SK-N-SH (cell line): ENCODE measurements around the gene PLEKHG2. TPM values are rescaled to one million over a fixed set of nuclear protein-coding genes. Genes with fewer than 3 reads are reported as not detected.

Experiments
- CTCF ChIA-PET: fragments of 300-600, 350-600 bp; formaldehyde crosslinking; extraction: SDS; loops from one replicate; lab custom pipeline; 2021; lab: Yijun Ruan, JAX
- POLR2A ChIA-PET: fragments of 350-600 bp; sonication (Branson Sonifier 250); formaldehyde crosslinking; extraction: SDS; loops from one replicate; lab custom pipeline; 2020; ENCODE audit warnings: antibody characterized with exemption, inconsistent platforms; lab: Yijun Ruan, JAX
- DNase-seq: peaks from one replicate; pipeline ENCODE4 v3.0.0; 2012
- H2AFZ ChIP-seq: fragments of 200-600 bp; sonication (generic); 2 replicates; pipeline ENCODE4 v1.8.1; 2016; ENCODE audit warnings: antibody characterized with exemption, mild to moderate bottlenecking, low read depth
- H3F3A ChIP-seq: fragments of 200-600 bp; sonication (generic); replicated peaks from 2 replicates; pipeline ENCODE3; 2016; ENCODE audit warnings: antibody characterized with exemption, mild to moderate bottlenecking; ENCODE audit not compliant: insufficient read depth
- H3K27ac ChIP-seq, 2 experiments: fragments of 200-500 bp in 1 of 2; fragments of 200-600 bp in 1 of 2; sonication (Bioruptor generic) in 1 of 2; sonication (generic), shearing (Covaris generic) in 1 of 2; 2 replicates each; pipeline versions ENCODE4 v1.5.1 to v1.6.1; 2014 to 2016; ENCODE audit warnings: low read depth in 2 of 2, inconsistent platforms in 1 of 2, low read length in 1 of 2, mild to moderate bottlenecking in 1 of 2, mixed read lengths in 1 of 2
- H3K27me3 ChIP-seq: fragments of 200-600 bp; sonication (generic), shearing (Covaris generic); 2 replicates; pipeline ENCODE4 v1.6.1; 2016; ENCODE audit warnings: mixed run types; ENCODE audit not compliant: insufficient read depth
- H3K36me3 ChIP-seq, 2 experiments: fragments of 200-500 bp in 1 of 2; fragments of 200-600 bp in 1 of 2; sonication (Bioruptor generic) in 1 of 2; sonication (generic) in 1 of 2; replicated peaks in 1 of 2; 2 replicates each; pipeline versions ENCODE3 to v1.5.1; 2014 to 2016; ENCODE audit warnings: low read length in 1 of 2, mild to moderate bottlenecking in 1 of 2; ENCODE audit not compliant: insufficient read depth in 2 of 2, control insufficient read depth in 1 of 2
- H3K4me1 ChIP-seq, 2 experiments: fragments of 200-500 bp in 1 of 2; fragments of 200-600 bp in 1 of 2; sonication (Bioruptor generic) in 1 of 2; sonication (generic), shearing (Covaris generic) in 1 of 2; 2 replicates each; pipeline versions ENCODE4 v1.5.1 to v1.6.1; 2014 to 2016; ENCODE audit warnings: low read depth in 1 of 2, low read length in 1 of 2, mixed run types in 1 of 2; ENCODE audit not compliant: insufficient read depth in 2 of 2, control insufficient read depth in 1 of 2
- H3K4me2 ChIP-seq: fragments of 200-600 bp; sonication (generic), shearing (Covaris generic); 2 replicates; pipeline ENCODE4 v1.6.1; 2017; ENCODE audit warnings: mixed run types
- H3K4me3 ChIP-seq, 2 experiments: fragments of 200-500 bp in 1 of 2; fragments of 200-600 bp in 1 of 2; sonication (Bioruptor generic) in 1 of 2; sonication (generic), shearing (Covaris generic) in 1 of 2; 2 replicates each; pipeline versions ENCODE4 v1.5.1 to v1.8.1; 2014 to 2016; ENCODE audit warnings: low read depth in 2 of 2, inconsistent platforms in 1 of 2, low read length in 1 of 2, mild to moderate bottlenecking in 1 of 2, mixed read lengths in 1 of 2, moderate library complexity in 1 of 2
- H3K79me2 ChIP-seq: fragments of 200-600 bp; sonication (generic); 2 replicates; pipeline ENCODE4 v1.8.1; 2017; ENCODE audit warnings: mild to moderate bottlenecking; ENCODE audit not compliant: insufficient read depth
- H3K9ac ChIP-seq: fragments of 200-600 bp; sonication (generic); 2 replicates; pipeline ENCODE4 v1.6.1; 2017; ENCODE audit warnings: mixed run types
- H3K9me2 ChIP-seq: fragments of 200-600 bp; sonication (generic); 2 replicates; pipeline ENCODE4 v1.6.1; 2017; ENCODE audit warnings: mixed run types
- H3K9me3 ChIP-seq: fragments of 200-600 bp; sonication (generic); 2 replicates; pipeline ENCODE4 v1.6.1; 2017; ENCODE audit warnings: mixed run types, mild to moderate bottlenecking, moderate library complexity
- H4K20me1 ChIP-seq: fragments of 200-600 bp; sonication (generic); 2 replicates; pipeline ENCODE4 v1.6.1; 2017; ENCODE audit warnings: mild to moderate bottlenecking, mixed run types; ENCODE audit not compliant: insufficient read depth
- FOSL2 ChIP-seq: IDR thresholded peaks from 2 replicates; pipeline ENCODE4 v1.4.0; 2012; ENCODE audit warnings: low read depth, mild to moderate bottlenecking, moderate library complexity, borderline replicate concordance
- GATA2 ChIP-seq: sonication (generic); formaldehyde crosslinking; IDR thresholded peaks from 2 replicates; pipeline ENCODE4 v1.5.0; 2020; ENCODE audit warnings: mild to moderate bottlenecking, missing genetic modification reagents
- JUND ChIP-seq: IDR thresholded peaks from 2 replicates; pipeline ENCODE4 v1.4.0; 2012
- POLR2AphosphoS5 ChIP-seq: IDR thresholded peaks from 2 replicates; pipeline ENCODE4 v1.6.1; 2012; ENCODE audit warnings: low read depth, low read length
- TCF12 ChIP-seq: IDR thresholded peaks from 2 replicates; pipeline ENCODE4 v1.4.0; 2012
- YY1 ChIP-seq: IDR thresholded peaks from 2 replicates; pipeline ENCODE4 v1.4.0; 2012; ENCODE audit warnings: low read depth, mild to moderate bottlenecking
- WGBS: methylation state at CpG from one replicate; pipeline ENCODE4 v1.1.6; 2017; ENCODE audit warnings: low lambda C conversion rate; 5-methylcytosine and 5-hydroxymethylcytosine counted together
- polyA plus RNA-seq, 3 experiments: library from polyadenylated mRNA; depleted of rRNA; stranded (reverse); fragments of >200 nt; gene quantifications; 2 replicates each; pipeline ENCODE4 v1.2.3, GENCODE V29; 2012

Gene PLEKHG2
- polyA plus RNA-seq, 1 of the 3 experiments (the other 2 are of a cell fraction) = 13.6 TPM

DNA sequence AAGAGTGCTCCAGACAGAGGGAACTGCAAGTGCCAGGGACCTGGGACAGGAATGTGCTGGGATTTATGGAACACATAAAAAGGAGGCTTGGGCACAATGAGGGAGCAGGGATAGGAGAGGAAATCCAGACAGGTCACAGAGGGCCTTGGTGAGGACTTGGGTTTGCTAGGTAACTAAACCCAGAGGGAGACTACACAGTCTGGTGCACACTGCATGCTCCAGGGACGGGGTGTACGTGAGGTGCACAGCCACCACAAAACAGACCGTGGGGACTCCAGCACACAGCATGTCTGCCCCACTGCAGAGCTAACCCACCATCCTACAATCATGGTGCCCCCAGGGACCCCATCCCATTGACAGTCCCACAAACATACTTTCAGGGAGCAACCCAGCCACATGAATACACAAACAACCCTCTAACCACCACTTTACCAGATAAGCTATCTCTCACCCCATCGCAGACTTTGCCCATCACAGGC lies 11.4 kb upstream of the PLEKHG2 start:
- Histone ChIP-seq H3K4me1 (peaks cover 19 to 36% of the 10 kb centered on the region in 2 experiments; a peak in 3 of 4 replicates), H3K9me2 (no peaks in the 10 kb centered on the region), H3K9me3 (no peaks in the 10 kb centered on the region), H2AFZ (no peak overlapping the region), H3K36me3 (no peaks in the 10 kb centered on the region), H3K9ac (peak overlapping the region; percentile 97; the same call in 1 of the 2 replicates), H3K4me2 (peak overlapping the region; percentile 98; the same call in 1 of the 2 replicates), H3K79me2 (0 out of 2 replicates have a peak, but pooled peaks cover 4% of the 10 kb centered on the region), H3K27me3 (no peaks in the 10 kb centered on the region), H3K27ac (peak overlapping the region; percentile 31 to 100; a peak in 3 of 4 replicates), H3F3A (peaks cover 50% of the 10 kb centered on the region), H4K20me1 (no peaks in the 10 kb centered on the region), H3K4me3 (no peak overlapping the region)
- POLR2A ChIA-PET = interaction anchor here (1.6 to 2.3 kb wide), 2 partner anchors 10 to 34 kb away, joined by 3 to 11 read pairs; partner anchors contain the start of genes MED29 and PAF1
- peak; percentile 47; the same call in 1 of the 2 replicates for TF ChIP-seq JUND
- TF ChIP-seq GATA2 = no peak
- no peak; the same call in 1 of the 2 replicates for TF ChIP-seq TCF12
- TF ChIP-seq FOSL2 = no peak
- TF ChIP-seq POLR2AphosphoS5 = no peak
- DNase-seq = no peak
- WGBS = 36% methylated on average over 2 of the region's 4 CpGs
- CTCF ChIA-PET = interaction anchor here (2.0 to 6.5 kb wide), 2 partner anchors 10 to 11 kb away, joined by 9 to 106 read pairs; partner anchors contain the start of genes MED29, PAF1 and PLEKHG2

DNA sequence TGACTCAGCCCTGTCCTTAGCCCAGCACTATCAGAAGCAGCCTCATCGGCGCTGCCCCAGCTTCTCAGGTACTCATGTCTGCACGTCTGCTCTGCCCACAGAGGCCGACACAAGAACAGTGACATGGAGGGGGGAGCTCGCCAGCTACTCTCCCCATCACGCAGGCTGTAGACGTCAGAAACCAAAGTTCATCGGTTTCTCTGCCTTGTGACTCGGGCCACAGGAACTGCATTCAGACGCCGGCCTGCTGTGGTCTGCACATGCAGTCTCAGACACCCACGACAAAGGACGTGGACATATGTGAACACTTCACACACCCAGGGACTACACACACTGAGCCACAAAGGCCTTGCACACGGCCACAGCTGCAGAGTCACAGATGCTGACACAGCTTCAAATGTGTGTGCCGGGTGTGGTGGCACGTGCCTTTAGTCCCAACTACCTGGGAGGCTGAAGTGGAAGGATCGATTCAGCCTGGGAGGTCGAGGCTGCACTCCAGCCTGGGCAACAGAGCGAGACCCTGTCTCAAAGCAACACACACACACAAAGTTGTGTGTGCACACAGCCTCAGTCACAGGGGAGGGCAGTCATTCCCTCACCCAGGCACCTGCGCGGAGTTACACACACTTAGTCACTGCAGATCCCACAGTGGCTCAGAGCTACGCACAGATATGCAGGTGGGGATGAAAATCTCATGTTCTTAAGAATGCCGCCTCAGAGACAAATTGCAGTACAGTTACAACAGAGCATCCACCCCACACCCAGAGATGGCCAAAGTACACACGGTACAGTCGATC lies 10.7 kb upstream of the PLEKHG2 start:
- CTCF ChIA-PET = interaction anchor here (0.9 to 6.5 kb wide), 4 partner anchors 10 to 445 kb away, joined by 3 to 106 read pairs (median 6); partner anchors contain the start of genes FBL, MED29, PAF1 and PLEKHG2
- H2AFZ ChIP-seq = peak overlapping the region; percentile 43; the same call in 1 of the 2 replicates

More for the DNA sequence above, 10.7 kb upstream of the PLEKHG2 start:
- TF ChIP-seq YY1 (no peak), GATA2 (no peak)
- Histone ChIP-seq H3F3A (peaks cover 48% of the 10 kb centered on the region), H3K4me2 (peak overlapping the region; percentile 98), H3K79me2 (peaks cover 5% of the 10 kb centered on the region; the same call in 1 of the 2 replicates), H3K4me1 (peaks cover 19 to 36% of the 10 kb centered on the region in 2 experiments; a peak in 3 of 4 replicates), H3K4me3 (peak overlapping the region in 1 of 2 experiments; percentile 41; a peak in 1 of 4 replicates), H3K27ac (peak overlapping the region; percentile 77 to 100), H4K20me1 (no peaks in the 10 kb centered on the region; the same call in 1 of the 2 replicates), H3K9ac (peak overlapping the region; percentile 97), H3K9me2 (no peaks in the 10 kb centered on the region), H3K27me3 (no peaks in the 10 kb centered on the region), H3K9me3 (no peaks in the 10 kb centered on the region), H3K36me3 (no peaks in the 10 kb centered on the region)
- 49% methylated on average over 16 of the region's 25 CpGs for WGBS
- DNase-seq = no peak
- POLR2A ChIA-PET = interaction anchor here (1.6 to 2.3 kb wide), 2 partner anchors 10 to 33 kb away, joined by 3 to 11 read pairs; partner anchors contain the start of genes MED29 and PAF1
